Activated CD4-positive, CD25-positive, alpha-beta regulatory T cell treated with anti-CD3 and anti-CD28 coated beads, Interleukin-2, amount 50 U/mL, for 16 hours (primary cell): ENCODE data around the gene AXIN1.
A peak's percentile ranks its signal among the peaks of the same experiment; 100 is the strongest.
"Not testable (repeated sequence)": the region's sequence is repeated elsewhere in the genome, so short reads cannot be mapped to it uniquely, and the experiment has no call there.

Source experiments
- DNase-seq: peaks from one replicate; pipeline ENCODE4 v3.0.0-alpha.2; 2020; ENCODE audit warnings: low read depth, low spot score

Gene AXIN1

GRCh38 chr16:381789-382717 is 29.5 kb upstream of the AXIN1 start, which contains the start of gene PGAP6:
TSS of gene PGAP6 (minus strand) at chr16:381978. CDS start at chr16:381821, 157 bp downstream.
- peak; percentile 44 for DNase-seq

DNA sequence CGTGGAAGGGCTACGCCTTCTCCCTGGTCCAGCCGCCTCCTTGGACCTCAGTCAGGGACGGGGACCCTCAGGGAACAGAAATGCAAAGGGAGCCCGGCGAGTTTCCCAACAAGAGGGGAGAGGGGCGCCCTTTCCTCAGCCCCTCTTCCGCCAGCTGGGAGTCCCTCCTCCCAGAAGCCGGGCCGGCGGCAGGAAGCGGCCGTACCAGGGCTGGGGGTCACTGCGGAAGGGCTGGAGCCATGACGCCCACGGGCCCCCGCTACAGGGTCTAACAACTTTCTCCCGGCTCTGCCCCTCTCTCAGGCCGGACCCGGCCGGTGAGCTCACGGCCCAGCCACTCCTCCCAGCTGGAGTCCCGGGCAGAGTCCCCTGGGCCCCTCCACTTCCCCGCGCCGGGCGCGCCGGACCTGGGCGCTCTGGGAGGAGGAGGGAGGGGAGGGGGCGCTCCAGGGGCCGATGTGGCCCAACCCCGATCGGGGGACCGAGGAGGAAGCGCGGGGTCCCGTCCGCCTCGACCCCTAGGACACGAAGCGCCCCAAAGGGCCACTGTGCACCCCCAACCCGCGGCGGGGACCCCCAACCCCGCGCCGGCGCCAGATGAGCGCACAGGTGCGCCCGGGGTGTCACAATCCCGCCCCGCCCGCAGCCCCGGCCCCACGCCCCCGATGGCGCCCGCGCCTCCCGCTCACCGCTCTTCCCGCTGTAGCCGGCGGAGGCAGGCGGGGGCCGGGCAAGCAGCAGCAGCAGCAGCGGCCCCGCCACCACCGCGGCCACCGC is 28.7 kb upstream of the AXIN1 start:
- DNase-seq = no peak

DNA sequence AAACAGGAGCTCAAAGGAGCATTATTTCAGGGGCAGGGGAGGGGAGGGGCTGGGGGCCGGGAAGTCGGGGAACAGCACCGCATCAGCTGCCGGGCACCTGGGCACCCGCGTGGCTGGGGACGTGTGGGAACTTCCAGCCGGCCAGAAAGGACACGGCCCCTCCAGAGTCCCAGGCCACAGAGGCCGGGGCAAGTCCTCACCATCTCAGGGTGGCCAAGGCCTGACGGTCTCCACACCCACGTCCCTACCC is 28.2 kb upstream of the AXIN1 start:
- no peak for DNase-seq

GRCh38 chr16:379961-380761 is 27.6 kb upstream of the AXIN1 start:
- no peak for DNase-seq

- no peak for DNase-seq
These were observed 26.8 kb upstream of the AXIN1 start for GRCh38 chr16:379183-379960.

DNA sequence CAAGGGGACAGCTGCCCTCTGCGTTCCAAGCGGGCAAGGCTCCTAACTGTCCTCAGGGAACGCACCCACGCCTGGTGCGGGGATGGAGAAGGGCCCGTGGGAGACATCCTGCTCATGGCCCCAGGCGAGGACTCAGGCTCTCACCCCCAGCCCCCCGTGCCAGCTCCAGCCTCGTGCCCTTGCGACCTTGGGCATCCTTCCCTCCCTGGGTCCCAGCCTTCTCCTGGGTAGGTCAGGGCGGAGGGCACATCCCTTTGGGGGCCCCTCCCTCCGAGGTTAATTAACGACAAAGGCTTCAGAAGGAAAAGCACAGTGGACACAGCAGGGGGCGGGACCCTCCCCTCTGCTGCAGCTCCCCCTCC is 26.3 kb upstream of the AXIN1 start:
- DNase-seq = no peak

DNA sequence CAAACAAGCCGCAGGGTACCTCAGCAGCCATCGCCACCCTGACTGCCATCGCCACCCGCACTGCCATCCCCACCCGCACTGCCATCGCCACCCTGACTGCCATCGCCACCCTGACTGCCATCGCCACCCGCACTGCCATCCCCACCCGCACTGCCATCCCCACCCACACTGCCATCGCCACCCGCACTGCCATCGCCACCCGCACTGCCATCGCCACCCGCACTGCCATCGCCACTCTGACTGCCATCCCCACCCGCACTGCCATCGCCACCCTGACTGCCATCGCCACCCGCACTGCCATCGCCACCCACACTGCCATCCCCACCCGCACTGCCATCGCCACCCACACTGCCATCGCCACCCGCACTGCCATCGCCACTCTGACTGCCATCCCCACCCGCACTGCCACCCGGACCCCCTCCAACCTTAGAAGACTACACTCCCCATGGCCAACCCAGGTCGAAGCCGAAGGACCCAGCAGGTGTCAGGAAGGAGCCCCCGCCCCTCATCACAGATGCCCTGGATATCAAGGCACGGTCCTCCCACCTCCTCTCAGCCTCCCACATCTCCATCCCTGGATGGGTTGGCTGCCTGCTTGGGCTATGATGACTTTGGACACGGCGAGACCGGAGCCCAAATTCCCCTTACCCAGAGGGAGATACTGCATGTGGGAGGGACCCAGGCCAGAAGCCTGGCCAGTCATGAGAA is 25.7 kb upstream of the AXIN1 start:
- DNase-seq = not testable (repeated sequence)

- no peak for DNase-seq
These were observed 25.0 kb upstream of the AXIN1 start for GRCh38 chr16:377419-377951.

GRCh38 chr16:376817-377418 is 24.4 kb upstream of the AXIN1 start:
- no peak for DNase-seq

- DNase-seq = no peak
These were observed 23.6 kb upstream of the AXIN1 start for GRCh38 chr16:375927-376816.

GRCh38 chr16:375212-375611 is 22.7 kb upstream of the AXIN1 start:
- no peak for DNase-seq

- no peak for DNase-seq
These were observed 22.0 kb upstream of the AXIN1 start for GRCh38 chr16:374616-374926.

DNA sequence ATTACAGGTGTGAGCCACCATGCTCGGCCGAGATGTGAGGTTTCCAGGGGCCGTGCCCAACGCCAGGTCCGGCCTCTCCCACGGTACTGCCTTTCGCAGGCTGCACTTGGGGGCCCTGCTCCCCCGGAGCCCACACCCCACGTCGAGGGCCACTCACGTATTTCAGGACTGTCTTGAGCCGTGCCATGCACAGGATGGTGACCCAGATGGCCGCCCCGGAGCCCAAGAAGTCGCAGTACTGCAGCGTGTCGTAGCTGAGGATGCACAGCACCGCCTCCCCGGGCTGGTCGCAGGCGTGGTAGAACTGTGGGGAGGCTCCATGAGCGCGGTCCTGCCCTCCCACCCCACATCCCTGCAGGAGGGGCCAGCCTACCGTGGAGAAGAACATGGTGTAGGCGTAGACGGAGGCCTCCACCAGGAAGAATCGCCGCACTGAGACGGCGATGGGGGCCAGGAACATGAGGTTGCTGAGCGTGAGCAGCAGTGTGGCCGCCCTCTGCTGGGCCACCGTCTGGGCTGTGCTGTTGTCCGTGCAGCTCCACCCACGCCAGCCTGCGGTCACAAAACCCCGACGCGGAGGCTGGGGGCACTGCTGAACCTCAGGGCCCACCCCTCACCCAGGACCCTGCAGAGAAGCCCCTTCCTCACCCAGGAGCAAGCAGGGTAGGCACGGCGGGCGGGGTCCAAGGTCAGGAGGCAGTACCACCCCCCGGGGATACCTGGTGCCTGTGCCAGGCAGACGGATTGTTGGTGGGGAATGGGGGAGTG is 21.5 kb upstream of the AXIN1 start:
- DNase-seq = no peak

DNA sequence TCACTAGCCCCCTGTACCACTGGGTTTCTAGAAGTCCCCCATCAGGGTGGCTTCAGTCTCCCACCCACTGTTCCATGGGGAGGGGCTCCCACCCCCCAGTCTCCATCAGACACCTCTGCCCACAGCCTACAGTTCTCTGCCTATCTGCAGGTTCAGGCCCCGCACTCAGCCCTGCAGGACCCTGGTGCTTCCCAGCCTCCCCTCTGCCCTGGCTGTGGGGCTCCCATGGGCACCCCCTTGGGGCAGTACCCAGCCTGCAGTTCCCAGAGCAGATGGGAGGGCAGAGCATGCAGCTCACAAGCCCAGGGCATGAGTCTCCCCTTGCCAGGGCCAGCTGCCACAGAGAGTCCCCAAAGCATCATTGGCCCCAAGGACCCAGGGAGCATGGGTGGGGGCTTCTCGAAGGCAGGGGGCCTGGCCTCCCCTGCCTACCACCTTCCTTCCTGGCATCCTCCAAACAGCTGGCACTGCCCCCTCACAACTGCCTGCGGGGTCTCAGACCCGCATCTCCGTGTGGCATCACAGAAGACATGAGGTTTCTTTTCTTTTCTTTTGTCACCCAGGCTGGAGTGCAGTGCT is 20.6 kb upstream of the AXIN1 start:
- DNase-seq = no peak

- DNase-seq = no peak
These were observed 19.9 kb upstream of the AXIN1 start for GRCh38 chr16:372302-372983.

GRCh38 chr16:371515-372301 is 19.2 kb upstream of the AXIN1 start:
- DNase-seq = no peak
